ENCODE data around the gene DNAH3.

The DNAH3 gene

DNA sequence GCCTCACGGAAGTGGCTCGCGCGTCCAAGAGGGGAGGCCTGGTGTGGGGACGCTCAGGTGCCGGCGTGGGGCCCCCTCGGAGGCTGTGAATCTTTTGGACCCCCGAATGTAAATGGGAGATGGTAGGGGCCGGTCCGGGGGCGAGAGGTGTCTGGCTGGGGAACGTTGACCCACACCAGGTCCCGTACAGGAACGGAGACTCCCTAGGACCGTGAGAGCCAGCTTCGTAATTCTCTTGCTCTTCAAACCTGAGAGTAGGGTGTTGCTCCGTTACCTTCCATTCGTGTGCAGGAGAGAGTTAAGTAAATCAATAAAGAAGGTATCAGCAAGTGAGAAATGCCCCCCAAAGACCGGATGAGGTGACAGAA lies 249.6 kb downstream of the DNAH3 start:
- no peak for DNase-seq (ENCODE audit: low read depth)
- peaks cover 74% of the 10 kb centered on the region for H3K4me1 ChIP-seq (ENCODE audit: control insufficient read depth, insufficient read depth, low read length)
- H3K9ac ChIP-seq (ENCODE audit: low read length): peak overlapping the region; percentile 99

DNA sequence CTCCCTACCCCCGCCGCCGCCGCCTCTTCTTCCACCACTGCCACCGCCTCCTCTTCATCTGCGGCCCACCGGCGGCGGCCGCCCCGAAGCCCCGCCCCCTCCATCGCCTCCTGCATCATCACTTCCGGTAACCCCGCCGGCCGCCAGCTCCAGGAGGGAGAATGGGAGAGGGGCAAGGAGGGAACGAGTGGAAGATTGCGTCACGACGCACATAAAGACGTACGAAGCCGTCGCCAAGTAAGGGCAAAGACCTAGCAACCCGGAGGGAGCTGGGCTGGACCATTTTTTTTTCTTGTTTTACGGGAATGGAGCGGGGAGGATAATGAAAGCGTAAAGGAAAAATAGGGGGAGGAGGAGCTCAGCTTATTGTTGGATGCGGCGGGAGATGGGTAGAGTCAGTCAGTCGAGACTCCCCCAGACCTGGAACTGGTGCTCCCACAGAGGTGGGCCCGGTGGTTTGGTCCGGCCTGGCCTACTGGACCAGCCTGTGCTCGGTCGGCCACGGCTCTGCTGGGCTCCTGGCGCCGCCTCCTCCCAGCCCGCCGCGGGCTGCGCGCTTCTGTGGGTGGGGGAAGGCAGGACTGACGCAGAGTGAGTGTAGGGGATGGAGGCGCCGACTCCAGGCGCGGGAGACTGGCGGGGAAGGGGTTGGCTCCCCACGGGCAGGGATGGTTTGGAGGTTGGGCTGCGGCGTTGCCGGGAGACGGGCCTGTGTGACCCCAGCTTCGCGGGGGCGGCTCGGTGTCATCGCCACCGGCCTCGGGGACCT lies 250.2 kb downstream of the DNAH3 start, which contains the start of the genes DCUN1D3 and LYRM1:
DCUN1D3 (minus strand) TSS at position 60 of the 769 bp plus-strand sequence. CDS start 37,820 bp downstream, outside the sequence.
LYRM1 (plus strand) TSS at position 473 of the 769 bp plus-strand sequence. CDS start 14,785 bp downstream, outside the sequence.
- Histone ChIP-seq H3K27me3 (replicated peaks; ENCODE audit: control insufficient read depth, insufficient read depth, low read length) (no peaks in the 10 kb centered on the region), H3K9me3 (ENCODE audit: control insufficient read depth, low read length) (no peaks in the 10 kb centered on the region), H3K36me3 (ENCODE audit: control insufficient read depth, insufficient read depth, low read length, severe bottlenecking) (peaks cover 23% of the 10 kb centered on the region), H3K9ac (ENCODE audit: low read length) (peak within 1 kb of the TSS; percentile 99), H3K4me1 (ENCODE audit: control insufficient read depth, insufficient read depth, low read length) (peaks cover 74% of the 10 kb centered on the region), H3K4me3 (ENCODE audit: low read length) (peak within 1 kb of the TSS; percentile 97)
- peak; percentile 99 for DNase-seq (ENCODE audit: low read depth)

More for the DNA sequence above, 249.6 kb downstream of the DNAH3 start:
- H3K4me3 ChIP-seq (ENCODE audit: low read length): peak overlapping the region; percentile 97
- H3K27me3 ChIP-seq (replicated peaks; ENCODE audit: control insufficient read depth, insufficient read depth, low read length): no peaks in the 10 kb centered on the region
- H3K36me3 ChIP-seq (ENCODE audit: control insufficient read depth, insufficient read depth, low read length, severe bottlenecking): peaks cover 17% of the 10 kb centered on the region
- no peaks in the 10 kb centered on the region for H3K9me3 ChIP-seq (ENCODE audit: control insufficient read depth, low read length)

DNA sequence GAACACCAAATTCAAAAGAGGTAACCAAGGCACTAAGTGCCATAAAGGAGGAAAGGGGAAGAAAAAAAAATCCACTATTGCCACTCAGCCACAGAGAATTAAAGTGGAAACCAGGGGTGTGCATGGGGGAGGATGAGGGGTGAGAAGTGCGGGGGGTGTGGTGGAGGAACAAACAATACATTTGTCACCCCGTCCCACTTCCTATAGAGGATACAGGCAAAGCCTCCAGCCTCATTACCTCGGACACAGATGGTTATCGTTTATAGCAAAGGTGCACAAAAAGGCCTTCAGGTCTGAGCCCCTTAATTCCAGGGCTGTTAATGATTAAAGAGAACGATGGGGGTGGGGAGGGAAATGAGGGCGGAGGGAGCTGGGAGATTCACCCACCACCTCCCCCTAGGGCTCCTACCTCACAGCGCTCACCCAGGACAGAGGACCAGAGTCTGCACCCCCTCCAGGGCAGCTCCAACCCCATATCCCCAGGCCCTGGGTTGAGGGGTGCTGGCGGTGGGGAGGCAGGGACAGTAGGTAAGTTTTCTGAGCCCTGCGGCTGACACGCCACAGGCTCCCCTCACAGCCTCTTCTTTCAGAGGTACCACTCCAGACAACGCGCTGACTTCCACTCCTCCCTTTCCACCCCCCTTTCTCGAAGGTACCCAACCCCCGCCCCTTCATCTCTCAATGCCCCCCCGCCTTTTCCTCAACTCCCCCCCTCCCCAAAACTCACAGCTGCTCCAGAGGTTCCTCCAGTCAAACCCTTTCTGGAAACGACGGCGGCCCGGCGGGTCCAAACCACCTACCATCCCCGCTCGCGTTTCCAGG lies 251.0 kb downstream of the DNAH3 start:
- Histone ChIP-seq H3K4me3 (ENCODE audit: low read length) (peak overlapping the region; percentile 97), H3K9ac (ENCODE audit: low read length) (peak overlapping the region; percentile 99), H3K27me3 (replicated peaks; ENCODE audit: control insufficient read depth, insufficient read depth, low read length) (no peaks in the 10 kb centered on the region), H3K36me3 (ENCODE audit: control insufficient read depth, insufficient read depth, low read length, severe bottlenecking) (peaks cover 31% of the 10 kb centered on the region), H3K4me1 (ENCODE audit: control insufficient read depth, insufficient read depth, low read length) (peaks cover 70% of the 10 kb centered on the region), H3K9me3 (ENCODE audit: control insufficient read depth, low read length) (no peaks in the 10 kb centered on the region)
- DNase-seq (ENCODE audit: low read depth): peak; percentile 60

DNA sequence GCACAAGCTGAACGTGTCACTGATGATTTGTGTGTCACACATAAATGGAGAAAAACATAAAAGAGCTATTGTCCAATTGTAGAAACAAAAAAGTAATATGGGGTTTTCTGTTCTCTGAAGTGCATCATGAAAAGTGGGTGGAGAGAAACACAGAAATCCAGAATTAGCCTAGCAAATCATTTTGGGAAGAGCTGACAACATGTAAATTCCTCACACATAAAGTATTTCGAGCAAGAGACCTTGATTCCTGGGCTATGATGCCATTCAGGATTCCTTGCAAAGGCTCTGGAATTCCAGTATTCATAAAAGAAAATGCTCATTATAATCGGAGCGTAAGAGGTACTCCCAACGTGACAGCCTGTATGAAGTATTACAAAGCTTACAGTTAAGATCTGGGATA lies 251.6 kb downstream of the DNAH3 start:
- H3K36me3 ChIP-seq (ENCODE audit: control insufficient read depth, insufficient read depth, low read length, severe bottlenecking): peaks cover 37% of the 10 kb centered on the region
- peaks cover 69% of the 10 kb centered on the region for H3K4me1 ChIP-seq (ENCODE audit: control insufficient read depth, insufficient read depth, low read length)
- H3K27me3 ChIP-seq (replicated peaks; ENCODE audit: control insufficient read depth, insufficient read depth, low read length): no peaks in the 10 kb centered on the region
- peak; percentile 81 for DNase-seq (ENCODE audit: low read depth)
- peak overlapping the region; percentile 97 for H3K4me3 ChIP-seq (ENCODE audit: low read length)
- no peaks in the 10 kb centered on the region for H3K9me3 ChIP-seq (ENCODE audit: control insufficient read depth, low read length)
- peak overlapping the region; percentile 99 for H3K9ac ChIP-seq (ENCODE audit: low read length)

DNA sequence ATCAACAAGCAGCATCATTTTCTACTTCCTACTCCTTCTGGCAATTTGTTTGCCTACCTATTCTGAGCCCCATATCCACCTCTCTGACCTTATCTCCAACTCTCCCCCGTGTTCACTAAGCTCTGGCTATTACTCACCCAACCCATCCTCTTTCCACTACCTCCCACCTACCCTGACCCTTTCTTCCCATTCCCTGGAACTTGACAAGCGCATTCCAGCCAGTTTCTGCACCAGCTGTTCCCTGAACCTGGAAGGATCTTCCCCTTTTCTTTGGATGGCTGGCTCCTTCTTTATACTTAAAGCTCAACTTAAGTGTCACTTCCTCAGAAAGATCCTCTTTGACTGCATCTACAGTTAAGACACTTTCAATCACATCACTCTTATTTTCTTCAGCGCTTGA lies 252.7 kb downstream of the DNAH3 start:
- H3K9ac ChIP-seq (ENCODE audit: low read length): peak overlapping the region; percentile 99
- H3K4me1 ChIP-seq (ENCODE audit: control insufficient read depth, insufficient read depth, low read length): peaks cover 68% of the 10 kb centered on the region
- DNase-seq (ENCODE audit: low read depth): no peak
- peak overlapping the region; percentile 97 for H3K4me3 ChIP-seq (ENCODE audit: low read length)
- H3K27me3 ChIP-seq (replicated peaks; ENCODE audit: control insufficient read depth, insufficient read depth, low read length): no peaks in the 10 kb centered on the region
- no peaks in the 10 kb centered on the region for H3K9me3 ChIP-seq (ENCODE audit: control insufficient read depth, low read length)
- peaks cover 49% of the 10 kb centered on the region for H3K36me3 ChIP-seq (ENCODE audit: control insufficient read depth, insufficient read depth, low read length, severe bottlenecking)

DNA sequence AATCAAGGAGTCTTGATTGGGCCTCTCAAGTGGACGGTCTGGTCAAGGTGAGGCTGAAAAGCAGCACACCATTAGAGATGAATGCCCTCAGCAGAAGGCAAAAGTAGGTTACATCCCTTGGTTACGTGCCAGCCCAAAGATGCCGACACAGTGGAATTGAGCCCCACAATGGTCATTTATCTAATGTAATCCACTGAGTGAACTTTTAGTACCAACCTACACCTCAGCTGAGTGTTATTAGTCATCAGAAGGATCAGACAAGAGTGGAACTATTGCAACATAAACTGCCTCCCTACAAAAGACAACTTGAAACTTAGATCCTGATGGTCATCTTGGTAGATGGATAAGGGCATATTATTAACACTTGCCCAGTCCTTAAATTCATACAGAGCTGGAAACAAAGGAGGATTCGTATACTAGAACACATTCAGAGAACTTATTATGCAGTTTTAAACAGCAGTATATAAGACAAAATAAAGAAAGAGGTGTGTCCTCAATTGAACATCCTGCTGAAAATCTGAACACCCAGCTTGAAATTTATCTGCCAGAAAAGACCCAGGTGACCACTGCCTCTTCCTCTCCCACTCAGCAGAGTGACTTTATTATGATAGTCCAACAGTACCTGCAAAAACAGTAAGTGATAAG lies 253.3 kb downstream of the DNAH3 start:
- peak overlapping the region; percentile 97 for H3K4me3 ChIP-seq (ENCODE audit: low read length)
- peak; percentile 81 for DNase-seq (ENCODE audit: low read depth)
- H3K36me3 ChIP-seq (ENCODE audit: control insufficient read depth, insufficient read depth, low read length, severe bottlenecking): peaks cover 54% of the 10 kb centered on the region
- H3K4me1 ChIP-seq (ENCODE audit: control insufficient read depth, insufficient read depth, low read length): peaks cover 68% of the 10 kb centered on the region
- peak overlapping the region; percentile 99 for H3K9ac ChIP-seq (ENCODE audit: low read length)
- H3K27me3 ChIP-seq (replicated peaks; ENCODE audit: control insufficient read depth, insufficient read depth, low read length): no peaks in the 10 kb centered on the region
- no peaks in the 10 kb centered on the region for H3K9me3 ChIP-seq (ENCODE audit: control insufficient read depth, low read length)

DNA sequence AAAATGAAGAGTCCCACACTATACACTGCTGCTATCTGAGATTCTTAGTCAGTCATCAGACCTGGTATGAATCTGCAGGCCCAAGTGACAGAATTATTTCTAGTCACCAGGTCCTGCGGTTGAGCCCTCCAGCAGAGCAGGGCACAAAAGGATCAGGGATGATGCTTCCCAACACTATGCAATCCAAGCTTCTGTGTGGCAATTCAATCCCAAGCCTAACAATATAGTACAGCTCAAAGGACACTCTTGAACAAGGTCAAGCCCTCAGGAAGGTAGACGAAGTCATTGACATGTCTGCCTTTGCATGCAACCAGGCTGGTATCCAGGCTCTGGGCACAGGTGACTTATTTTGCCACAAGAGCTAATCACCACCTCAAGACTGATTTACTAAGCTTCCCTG lies 256.3 kb downstream of the DNAH3 start:
- no peaks in the 10 kb centered on the region for H3K27me3 ChIP-seq (replicated peaks; ENCODE audit: control insufficient read depth, insufficient read depth, low read length)
- no peaks in the 10 kb centered on the region for H3K9me3 ChIP-seq (ENCODE audit: control insufficient read depth, low read length)
- H3K4me1 ChIP-seq (ENCODE audit: control insufficient read depth, insufficient read depth, low read length): peaks cover 72% of the 10 kb centered on the region
- DNase-seq (ENCODE audit: low read depth): no peak
- H3K36me3 ChIP-seq (ENCODE audit: control insufficient read depth, insufficient read depth, low read length, severe bottlenecking): peaks cover 84% of the 10 kb centered on the region
- H3K4me3 ChIP-seq (ENCODE audit: low read length): no peak overlapping the region
- no peak overlapping the region for H3K9ac ChIP-seq (ENCODE audit: low read length)

DNA sequence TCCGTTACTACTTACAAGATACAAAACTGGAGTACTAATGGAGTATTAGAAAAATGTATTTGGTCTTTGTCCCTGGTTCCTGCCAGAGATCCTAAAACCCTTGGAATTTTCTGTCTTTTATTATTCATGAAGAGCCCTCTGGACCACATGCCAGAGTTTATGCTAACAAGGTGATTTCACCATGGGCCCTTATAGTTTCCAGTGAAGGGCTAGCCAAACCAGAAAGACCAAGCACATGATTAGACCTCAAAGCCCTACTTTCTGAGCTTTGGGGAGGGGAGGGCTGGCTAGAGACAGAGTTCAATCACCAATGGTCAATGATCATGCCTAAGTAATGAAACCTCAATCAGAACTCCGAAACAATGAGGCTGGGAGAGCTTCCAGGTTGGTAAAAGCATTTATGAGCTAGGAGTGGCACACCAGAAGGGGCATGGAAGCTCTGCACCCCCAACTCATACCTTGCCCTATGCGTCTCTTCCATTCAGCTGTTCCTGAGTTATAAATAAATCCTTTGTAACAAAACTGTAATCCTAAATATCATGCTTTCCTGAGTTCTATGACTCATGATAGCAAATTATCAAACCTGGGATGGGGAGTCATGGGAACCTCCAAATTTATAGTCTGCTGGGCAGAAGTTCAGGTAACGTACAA lies 260.9 kb downstream of the DNAH3 start:
- DNase-seq (ENCODE audit: low read depth): no peak
- no peak overlapping the region for H3K4me3 ChIP-seq (ENCODE audit: low read length)

DNA sequence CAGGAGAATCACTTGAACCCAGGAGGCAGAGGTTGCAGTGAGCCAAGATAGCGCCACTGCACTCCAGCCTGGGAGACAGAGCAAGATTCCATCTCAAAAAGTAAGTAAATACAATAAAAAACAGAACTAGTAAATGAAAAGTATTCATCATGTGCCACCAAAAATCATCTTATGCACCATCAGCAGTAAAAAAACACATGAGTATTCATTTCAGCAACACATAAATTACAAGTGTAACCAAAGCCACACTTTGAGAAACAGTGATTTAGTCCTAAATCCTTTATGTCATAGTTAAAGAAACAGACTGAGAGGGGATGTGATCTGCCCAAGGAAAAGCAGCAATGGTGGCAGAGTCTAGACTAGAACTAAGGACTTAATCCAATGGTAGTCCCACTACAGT lies 263.4 kb downstream of the DNAH3 start:
- DNase-seq (ENCODE audit: low read depth): no peak
- Histone ChIP-seq H3K4me3 (ENCODE audit: low read length) (no peak overlapping the region), H3K4me1 (ENCODE audit: control insufficient read depth, insufficient read depth, low read length) (peaks cover 74% of the 10 kb centered on the region), H3K27me3 (replicated peaks; ENCODE audit: control insufficient read depth, insufficient read depth, low read length) (no peaks in the 10 kb centered on the region), H3K9me3 (ENCODE audit: control insufficient read depth, low read length) (no peaks in the 10 kb centered on the region), H3K36me3 (ENCODE audit: control insufficient read depth, insufficient read depth, low read length, severe bottlenecking) (peaks cover 65% of the 10 kb centered on the region), H3K9ac (ENCODE audit: low read length) (no peak overlapping the region)

More for the DNA sequence above, 260.9 kb downstream of the DNAH3 start:
- Histone ChIP-seq H3K4me1 (ENCODE audit: control insufficient read depth, insufficient read depth, low read length) (peaks cover 73% of the 10 kb centered on the region), H3K36me3 (ENCODE audit: control insufficient read depth, insufficient read depth, low read length, severe bottlenecking) (peaks cover 85% of the 10 kb centered on the region), H3K27me3 (replicated peaks; ENCODE audit: control insufficient read depth, insufficient read depth, low read length) (no peaks in the 10 kb centered on the region), H3K9me3 (ENCODE audit: control insufficient read depth, low read length) (no peaks in the 10 kb centered on the region), H3K9ac (ENCODE audit: low read length) (no peak overlapping the region)

DNA sequence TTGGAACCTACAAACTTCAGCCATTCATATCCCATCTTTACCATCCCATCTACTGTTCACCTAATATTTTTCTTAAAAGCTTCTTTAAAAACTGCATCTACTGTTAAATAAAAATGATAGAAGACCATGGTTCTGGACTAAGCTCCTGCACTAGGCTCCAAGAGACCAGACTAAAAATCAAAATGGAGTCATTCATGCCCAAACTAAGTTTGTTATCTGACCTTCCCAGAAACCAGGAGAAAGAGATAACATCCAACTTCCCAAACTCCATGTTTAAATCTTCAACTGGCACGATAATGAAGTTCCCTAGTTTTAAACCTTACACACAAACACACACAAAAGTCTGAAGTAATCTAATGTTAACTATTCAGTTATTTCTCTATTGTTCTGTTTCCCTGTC lies 264.3 kb downstream of the DNAH3 start:
- Histone ChIP-seq H3K9ac (ENCODE audit: low read length) (peak overlapping the region; percentile 15), H3K36me3 (ENCODE audit: control insufficient read depth, insufficient read depth, low read length, severe bottlenecking) (peaks cover 56% of the 10 kb centered on the region), H3K4me3 (ENCODE audit: low read length) (peak overlapping the region; percentile 1), H3K27me3 (replicated peaks; ENCODE audit: control insufficient read depth, insufficient read depth, low read length) (no peaks in the 10 kb centered on the region), H3K4me1 (ENCODE audit: control insufficient read depth, insufficient read depth, low read length) (peaks cover 77% of the 10 kb centered on the region), H3K9me3 (ENCODE audit: control insufficient read depth, low read length) (no peaks in the 10 kb centered on the region)
- no peak for DNase-seq (ENCODE audit: low read depth)
